ENCODE data around the gene PKD2. TPM values are rescaled to one million over a fixed set of nuclear protein-coding genes. Genes with fewer than 3 reads are reported as not detected.

PKD2 gene
- total RNA-seq, 1 experiment from 2014 or later = 12.9 TPM

DNA sequence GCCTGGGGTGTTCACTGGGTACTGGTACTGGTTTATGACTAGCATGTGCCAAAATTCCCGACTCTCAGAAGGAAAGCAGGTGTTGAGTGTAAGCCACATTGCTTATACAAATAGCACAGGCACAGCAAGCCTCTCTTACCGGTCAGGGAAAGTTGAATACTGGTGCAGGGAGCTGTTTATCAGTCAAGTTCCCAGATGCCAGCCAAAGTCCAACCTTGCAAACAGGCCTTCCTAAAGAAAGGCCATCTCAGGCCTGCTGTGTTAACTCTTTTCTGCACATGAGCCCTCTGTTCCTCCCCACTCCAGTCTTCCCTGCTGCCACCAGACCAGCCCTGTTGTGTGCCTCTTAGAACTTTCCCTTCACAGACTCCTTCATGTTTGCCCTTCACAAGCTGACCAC, 34.2 kb downstream of the PKD2 start:
- H3K9me3 ChIP-seq (ENCODE audit: low read length) = no peaks in the 10 kb centered on the region
- no peaks in the 10 kb centered on the region for H3K9me2 ChIP-seq (replicated peaks; ENCODE audit: low read length)
- intact Hi-C loops (cut with micrococcal nuclease) = no loop called here
- H3K27me3 ChIP-seq (ENCODE audit: low read length) = no peaks in the 10 kb centered on the region
- H3K79me2 ChIP-seq (ENCODE audit: low read length) = no peaks in the 10 kb centered on the region
- ATAC-seq (no peak), DNase-seq (no peak)
- H2AFZ ChIP-seq (ENCODE audit: low read length) = no peak overlapping the region
- H3K4me1 ChIP-seq (ENCODE audit: insufficient read depth, low read length) = peaks cover 17% of the 10 kb centered on the region
- no peaks in the 10 kb centered on the region for H4K20me1 ChIP-seq (ENCODE audit: low read length)
- POLR2A ChIA-PET (ENCODE audit: unreplicated experiment) = no interaction called here
- CTCF ChIA-PET = no interaction called here
- no peak overlapping the region for H3K9ac ChIP-seq (ENCODE audit: low read length)
- H3F3A ChIP-seq (ENCODE audit: low read length, unreplicated experiment) = no peaks in the 10 kb centered on the region
- TF ChIP-seq EZH2 (IDR thresholded peaks at IDR 0.05; ENCODE audit: low read length, unreplicated experiment) = no peak
- no peak for TF ChIP-seq EZH2phosphoT487 (IDR thresholded peaks at IDR 0.05; ENCODE audit: borderline replicate concordance, low read length)
- TF ChIP-seq, protein P1, sequence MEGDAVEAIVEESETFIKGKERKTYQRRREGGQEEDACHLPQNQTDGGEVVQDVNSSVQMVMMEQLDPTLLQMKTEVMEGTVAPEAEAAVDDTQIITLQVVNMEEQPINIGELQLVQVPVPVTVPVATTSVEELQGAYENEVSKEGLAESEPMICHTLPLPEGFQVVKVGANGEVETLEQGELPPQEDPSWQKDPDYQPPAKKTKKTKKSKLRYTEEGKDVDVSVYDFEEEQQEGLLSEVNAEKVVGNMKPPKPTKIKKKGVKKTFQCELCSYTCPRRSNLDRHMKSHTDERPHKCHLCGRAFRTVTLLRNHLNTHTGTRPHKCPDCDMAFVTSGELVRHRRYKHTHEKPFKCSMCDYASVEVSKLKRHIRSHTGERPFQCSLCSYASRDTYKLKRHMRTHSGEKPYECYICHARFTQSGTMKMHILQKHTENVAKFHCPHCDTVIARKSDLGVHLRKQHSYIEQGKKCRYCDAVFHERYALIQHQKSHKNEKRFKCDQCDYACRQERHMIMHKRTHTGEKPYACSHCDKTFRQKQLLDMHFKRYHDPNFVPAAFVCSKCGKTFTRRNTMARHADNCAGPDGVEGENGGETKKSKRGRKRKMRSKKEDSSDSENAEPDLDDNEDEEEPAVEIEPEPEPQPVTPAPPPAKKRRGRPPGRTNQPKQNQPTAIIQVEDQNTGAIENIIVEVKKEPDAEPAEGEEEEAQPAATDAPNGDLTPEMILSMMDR (conservative IDR thresholded peaks at IDR 0.05; ENCODE audit: low read depth, low read length) = no peak
- no peak overlapping the region for H3K4me2 ChIP-seq (ENCODE audit: low read length)
- peaks cover 19% of the 10 kb centered on the region; the same call in 1 of the 2 replicates for H3K36me3 ChIP-seq (ENCODE audit: low read depth, low read length)
- no peak overlapping the region for H3K4me3 ChIP-seq (ENCODE audit: low read length)
- no peak overlapping the region for H3K27ac ChIP-seq (ENCODE audit: low read length)
- no TSS peak for BruUV-seq (replicated peaks)

DNA sequence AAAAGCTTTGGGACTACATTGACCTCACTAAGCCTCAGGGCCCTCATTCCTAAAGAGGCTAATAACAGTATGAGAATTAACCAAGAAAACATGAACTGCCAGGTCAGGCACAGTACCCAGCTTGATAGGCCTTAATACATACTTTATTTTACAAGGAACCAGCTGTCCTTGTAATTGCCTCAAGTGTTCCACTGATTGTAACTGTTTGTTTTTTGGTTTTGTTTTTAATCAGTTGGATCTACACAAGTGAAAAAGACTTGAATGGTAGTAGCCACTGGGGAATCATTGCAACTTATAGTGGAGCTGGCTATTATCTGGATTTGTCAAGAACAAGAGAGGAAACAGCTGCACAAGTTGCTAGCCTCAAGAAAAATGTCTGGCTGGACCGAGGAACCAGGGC, 35.6 kb downstream of the PKD2 start:
- Histone ChIP-seq H3K9me3 (ENCODE audit: low read length) (no peaks in the 10 kb centered on the region), H3K36me3 (ENCODE audit: low read depth, low read length) (peaks cover 19% of the 10 kb centered on the region; the same call in 1 of the 2 replicates), H3K27ac (ENCODE audit: low read length) (no peak overlapping the region), H3K79me2 (ENCODE audit: low read length) (no peaks in the 10 kb centered on the region), H2AFZ (ENCODE audit: low read length) (no peak overlapping the region), H4K20me1 (ENCODE audit: low read length) (no peaks in the 10 kb centered on the region), H3K4me2 (ENCODE audit: low read length) (no peak overlapping the region), H3K4me1 (ENCODE audit: insufficient read depth, low read length) (peaks cover 4% of the 10 kb centered on the region), H3K4me3 (ENCODE audit: low read length) (no peak overlapping the region), H3K9ac (ENCODE audit: low read length) (no peak overlapping the region), H3F3A (ENCODE audit: low read length, unreplicated experiment) (no peaks in the 10 kb centered on the region), H3K9me2 (replicated peaks; ENCODE audit: low read length) (no peaks in the 10 kb centered on the region), H3K27me3 (ENCODE audit: low read length) (no peaks in the 10 kb centered on the region)
- no peak for DNase-seq
- BruUV-seq (replicated peaks) = no TSS peak
- POLR2A ChIA-PET (ENCODE audit: unreplicated experiment) = no interaction called here
- TF ChIP-seq EZH2phosphoT487 (IDR thresholded peaks at IDR 0.05; ENCODE audit: borderline replicate concordance, low read length) (no peak), EZH2 (IDR thresholded peaks at IDR 0.05; ENCODE audit: low read length, unreplicated experiment) (no peak)
- TF ChIP-seq, protein P1 (conservative IDR thresholded peaks at IDR 0.05; ENCODE audit: low read depth, low read length) = no peak
- intact Hi-C loops (cut with micrococcal nuclease) = no loop called here
- CTCF ChIA-PET = no interaction called here
- ATAC-seq = no peak

DNA sequence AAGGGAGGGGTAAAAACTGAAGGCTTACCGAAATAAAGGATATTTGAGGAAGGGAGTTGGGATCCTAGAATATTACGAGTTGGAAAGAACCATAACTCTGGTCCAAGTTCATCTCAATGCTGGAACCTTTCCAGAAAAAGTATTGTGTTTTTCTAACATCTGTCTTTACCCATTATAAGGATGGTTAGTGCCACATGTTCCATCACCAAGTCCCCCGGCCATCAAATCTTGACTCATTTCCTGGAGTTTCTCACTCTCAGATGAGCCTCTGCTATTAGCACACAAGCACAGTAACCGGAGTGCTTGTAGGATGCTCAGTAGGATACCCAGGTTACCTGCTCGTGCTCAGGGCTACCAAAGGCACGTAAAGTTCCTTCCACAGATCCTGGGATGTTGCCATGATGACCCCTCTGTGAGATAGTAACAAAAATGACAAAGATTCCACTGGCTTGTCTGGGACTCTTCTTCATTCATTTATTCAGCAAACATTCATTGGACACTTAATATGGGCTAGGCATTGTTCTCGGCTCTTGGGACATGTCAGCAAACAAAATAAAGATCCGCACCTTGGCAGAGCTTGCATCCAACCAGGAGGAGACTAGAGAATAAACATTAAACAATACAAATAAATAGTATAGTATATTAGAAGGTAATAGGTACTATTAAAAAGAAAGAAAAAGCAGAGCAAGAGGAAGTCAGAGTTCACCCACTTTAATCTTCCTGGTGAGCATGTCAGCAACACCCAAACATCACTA, 36.3 kb downstream of the PKD2 start:
- H3F3A ChIP-seq (ENCODE audit: low read length, unreplicated experiment) = no peaks in the 10 kb centered on the region
- no peaks in the 10 kb centered on the region for H3K27me3 ChIP-seq (ENCODE audit: low read length)
- no peak for TF ChIP-seq EZH2 (IDR thresholded peaks at IDR 0.05; ENCODE audit: low read length, unreplicated experiment)
- TF ChIP-seq EZH2phosphoT487 (IDR thresholded peaks at IDR 0.05; ENCODE audit: borderline replicate concordance, low read length) = no peak
- TF ChIP-seq, protein P1 (conservative IDR thresholded peaks at IDR 0.05; ENCODE audit: low read depth, low read length) = no peak
- H2AFZ ChIP-seq (ENCODE audit: low read length) = no peak overlapping the region
- H3K9ac ChIP-seq (ENCODE audit: low read length) = no peak overlapping the region
- CTCF ChIA-PET = no interaction called here
- H3K4me2 ChIP-seq (ENCODE audit: low read length) = no peak overlapping the region
- no peak overlapping the region for H3K4me3 ChIP-seq (ENCODE audit: low read length)
- BruUV-seq (replicated peaks) = no TSS peak
- H3K79me2 ChIP-seq (ENCODE audit: low read length) = no peaks in the 10 kb centered on the region
- no peaks in the 10 kb centered on the region for H3K9me3 ChIP-seq (ENCODE audit: low read length)
- ATAC-seq = no peak
- intact Hi-C loops (cut with micrococcal nuclease) = no loop called here
- no peak for DNase-seq
- H3K9me2 ChIP-seq (replicated peaks; ENCODE audit: low read length) = no peaks in the 10 kb centered on the region
- no peak overlapping the region for H3K27ac ChIP-seq (ENCODE audit: low read length)
- no peaks in the 10 kb centered on the region for H4K20me1 ChIP-seq (ENCODE audit: low read length)
- peaks cover 14% of the 10 kb centered on the region; the same call in 1 of the 2 replicates for H3K36me3 ChIP-seq (ENCODE audit: low read depth, low read length)
- POLR2A ChIA-PET (ENCODE audit: unreplicated experiment) = no interaction called here
- no peaks in the 10 kb centered on the region for H3K4me1 ChIP-seq (ENCODE audit: insufficient read depth, low read length)
